GM12874 (cell line): Measurements from ENCODE around the gene ILRUN.

Source experiments
- CTCF ChIP-seq: IDR thresholded peaks from 2 replicates; pipeline ENCODE4 v1.5.1; 2011; ENCODE audit warnings: low read depth, mild to moderate bottlenecking, control low read depth, low read length, moderate library complexity; ENCODE audit not compliant: insufficient read depth

ILRUN gene

GRCh38 chr6:34709386-34709785 lies 12.8 kb upstream of the ILRUN start:
- TF ChIP-seq CTCF = no peak

- no peak for TF ChIP-seq CTCF
Measured at GRCh38 chr6:34705241-34705640, 8.7 kb upstream of the ILRUN start.

- no peak for TF ChIP-seq CTCF
Measured at GRCh38 chr6:34701199-34701598, 4.6 kb upstream of the ILRUN start.

- no peak for TF ChIP-seq CTCF
Measured at GRCh38 chr6:34697904-34698559, 1.5 kb upstream of the ILRUN start.

- TF ChIP-seq CTCF = no peak
Measured at GRCh38 chr6:34697544-34697836, 923 bp upstream of the ILRUN start.

GRCh38 chr6:34696189-34696738 lies 303 bp downstream of the ILRUN start:
- TF ChIP-seq CTCF = no peak

GRCh38 chr6:34695729-34696188 lies 808 bp downstream of the ILRUN start:
- TF ChIP-seq CTCF = no peak
